Activated naive CD4-positive, alpha-beta T cell treated with anti-CD3 and anti-CD28 coated beads, Interleukin-2, amount 50 U/mL, for 24 hours (primary cell): Measurements from ENCODE around the gene NDST1.

ENCODE experiments used
- H3K27ac Mint-ChIP-seq: one replicate; pipeline ENCODE4 v1.8.0; 2021; ENCODE audit warnings: mild to moderate bottlenecking, mixed read lengths
- H3K27me3 Mint-ChIP-seq: one replicate; pipeline ENCODE4 v1.8.0; 2021; ENCODE audit warnings: mixed read lengths
- H3K36me3 Mint-ChIP-seq: one replicate; pipeline ENCODE4 v1.8.0; 2021; ENCODE audit warnings: mixed read lengths
- H3K4me1 Mint-ChIP-seq: one replicate; pipeline ENCODE4 v1.8.0; 2021; ENCODE audit warnings: mixed read lengths
- H3K4me3 Mint-ChIP-seq: one replicate; pipeline ENCODE4 v1.8.0; 2021; ENCODE audit warnings: mild to moderate bottlenecking, mixed read lengths
- H3K9me3 Mint-ChIP-seq: one replicate; pipeline ENCODE4 v1.8.0; 2021; ENCODE audit warnings: mixed read lengths

Gene NDST1

GRCh38 chr5:150601491-150602345, 93.8 kb downstream of the NDST1 start:
- H3K4me3 Mint-ChIP-seq = no peak overlapping the region
- no peaks in the 10 kb centered on the region for H3K4me1 Mint-ChIP-seq
- no peaks in the 10 kb centered on the region for H3K36me3 Mint-ChIP-seq
- no peaks in the 10 kb centered on the region for H3K27me3 Mint-ChIP-seq
- no peaks in the 10 kb centered on the region for H3K9me3 Mint-ChIP-seq
- no peak overlapping the region for H3K27ac Mint-ChIP-seq

GRCh38 chr5:150603052-150603451, 95.1 kb downstream of the NDST1 start:
- no peak overlapping the region for H3K4me3 Mint-ChIP-seq
- no peaks in the 10 kb centered on the region for H3K4me1 Mint-ChIP-seq
- no peaks in the 10 kb centered on the region for H3K36me3 Mint-ChIP-seq
- no peaks in the 10 kb centered on the region for H3K9me3 Mint-ChIP-seq
- H3K27me3 Mint-ChIP-seq = no peaks in the 10 kb centered on the region
- no peak overlapping the region for H3K27ac Mint-ChIP-seq

- Mint-ChIP-seq H3K9me3 (no peaks in the 10 kb centered on the region), H3K27ac (no peak overlapping the region), H3K27me3 (no peaks in the 10 kb centered on the region), H3K4me1 (no peaks in the 10 kb centered on the region), H3K4me3 (no peak overlapping the region), H3K36me3 (no peaks in the 10 kb centered on the region)
These were observed 95.6 kb downstream of the NDST1 start for GRCh38 chr5:150603491-150603890.

- no peaks in the 10 kb centered on the region for H3K4me1 Mint-ChIP-seq
- H3K9me3 Mint-ChIP-seq = no peaks in the 10 kb centered on the region
- H3K4me3 Mint-ChIP-seq = no peak overlapping the region
- no peaks in the 10 kb centered on the region for H3K36me3 Mint-ChIP-seq
- no peaks in the 10 kb centered on the region for H3K27me3 Mint-ChIP-seq
- H3K27ac Mint-ChIP-seq = no peak overlapping the region
These were observed 96.1 kb downstream of the NDST1 start for GRCh38 chr5:150604010-150604409.

- H3K4me3 Mint-ChIP-seq = no peak overlapping the region
- no peaks in the 10 kb centered on the region for H3K4me1 Mint-ChIP-seq
- no peaks in the 10 kb centered on the region for H3K36me3 Mint-ChIP-seq
- H3K27ac Mint-ChIP-seq = no peak overlapping the region
- H3K9me3 Mint-ChIP-seq = no peaks in the 10 kb centered on the region
- no peaks in the 10 kb centered on the region for H3K27me3 Mint-ChIP-seq
These were observed 97.0 kb downstream of the NDST1 start for GRCh38 chr5:150604894-150605440.

- H3K9me3 Mint-ChIP-seq = no peaks in the 10 kb centered on the region
- no peaks in the 10 kb centered on the region for H3K4me1 Mint-ChIP-seq
- H3K4me3 Mint-ChIP-seq = no peak overlapping the region
- no peaks in the 10 kb centered on the region for H3K36me3 Mint-ChIP-seq
- no peak overlapping the region for H3K27ac Mint-ChIP-seq
- H3K27me3 Mint-ChIP-seq = no peaks in the 10 kb centered on the region
These were observed 97.6 kb downstream of the NDST1 start for GRCh38 chr5:150605546-150605945.

GRCh38 chr5:150606476-150606875, 98.5 kb downstream of the NDST1 start:
- no peak overlapping the region for H3K27ac Mint-ChIP-seq
- no peak overlapping the region for H3K4me3 Mint-ChIP-seq
- no peaks in the 10 kb centered on the region for H3K9me3 Mint-ChIP-seq
- no peaks in the 10 kb centered on the region for H3K27me3 Mint-ChIP-seq
- no peaks in the 10 kb centered on the region for H3K4me1 Mint-ChIP-seq
- no peaks in the 10 kb centered on the region for H3K36me3 Mint-ChIP-seq

- Mint-ChIP-seq H3K4me3 (no peak overlapping the region), H3K9me3 (no peaks in the 10 kb centered on the region), H3K27ac (no peak overlapping the region), H3K27me3 (no peaks in the 10 kb centered on the region), H3K4me1 (no peaks in the 10 kb centered on the region), H3K36me3 (no peaks in the 10 kb centered on the region)
These were observed 99.2 kb downstream of the NDST1 start for GRCh38 chr5:150607105-150607504.
